B cell (primary cell): Measurements from ENCODE around the gene TMEM138. TPM values are rescaled to one million over a fixed set of nuclear protein-coding genes. Genes with fewer than 3 reads are reported as not detected.

Source experiments
- ATAC-seq: fragments of 200-7000 bp; cut with Tn5 transposase; one replicate; pipeline ENCODE4 v1.10.0; 2021; ENCODE audit warnings: low read depth, mild to moderate bottlenecking, moderate number of reproducible peaks, moderate library complexity
- CTCF ChIA-PET: fragments of 350-600 bp; sonication (Branson Sonifier 250); formaldehyde crosslinking; loops from one replicate; lab custom pipeline; 2021; ENCODE audit warnings: antibody characterized with exemption, inconsistent platforms; lab: Charles Lee
- POLR2A ChIA-PET: fragments of 350-600 bp; sonication (Branson Sonifier 250); formaldehyde crosslinking; loops from one replicate; lab custom pipeline; 2021; ENCODE audit warnings: antibody characterized with exemption; lab: Charles Lee
- DNase-seq: peaks from one replicate; pipeline ENCODE4 v3.0.0; 2013
- H2AFZ ChIP-seq: 2 replicates; pipeline ENCODE4 v1.6.1; 2012; ENCODE audit warnings: mild to moderate bottlenecking, low read depth, low read length; ENCODE audit not compliant: insufficient read depth, poor library complexity, severe bottlenecking
- H3K27ac ChIP-seq, 2 donors: 1 replicate in 1 of 2; 2 replicates in 1 of 2; pipeline ENCODE4 v1.5.1; 2012 to 2013; ENCODE audit warnings: low read length in 2 of 2, mild to moderate bottlenecking in 2 of 2, moderate library complexity in 1 of 2
- H3K27me3 ChIP-seq, 4 experiments: fragments of 200-600 bp in 1 of 4; sonication (generic) in 1 of 4; replicated peaks in 1 of 4; 1 replicate in 2 of 4; 2 replicates in 2 of 4; pipeline versions ENCODE4 v1.6.1 to v1.7.0; 2013 to 2016; ENCODE audit warnings: low read length in 3 of 4, mild to moderate bottlenecking in 2 of 4, mixed read lengths in 1 of 4, moderate library complexity in 1 of 4; ENCODE audit not compliant: insufficient read depth in 4 of 4, control insufficient read depth in 3 of 4; ENCODE audit errors: control extremely low read depth in 1 of 4
- H3K36me3 ChIP-seq, 2 experiments: replicated peaks in 1 of 2; 1 replicate in 1 of 2; 2 replicates in 1 of 2; pipeline versions ENCODE4 v1.6.1 to v1.7.1; 2013; ENCODE audit warnings: low read length in 1 of 2; ENCODE audit not compliant: insufficient read depth in 2 of 2, control insufficient read depth in 1 of 2; ENCODE audit errors: control extremely low read depth in 1 of 2, extremely low read depth in 1 of 2
- H3K4me1 ChIP-seq, 2 donors: fragments of 200-600 bp in 1 of 2; sonication (generic) in 1 of 2; 1 replicate in 1 of 2; 2 replicates in 1 of 2; pipeline versions ENCODE4 v1.5.1 to v1.6.1; 2013 to 2017; ENCODE audit warnings: low read length in 2 of 2; ENCODE audit not compliant: control insufficient read depth in 2 of 2, insufficient read depth in 2 of 2
- H3K4me2 ChIP-seq: replicated peaks from 2 replicates; pipeline ENCODE3; 2012; ENCODE audit warnings: mild to moderate bottlenecking, low read depth, low read length; ENCODE audit not compliant: poor library complexity, severe bottlenecking
- H3K4me3 ChIP-seq, 5 experiments: fragments of 200-600 bp in 1 of 5; sonication (generic) in 1 of 5; 1 replicate in 3 of 5; 2 replicates in 2 of 5; pipeline versions ENCODE4 v1.5.1 to v1.7.0; 2011 to 2016; ENCODE audit warnings: low read length in 4 of 5, mild to moderate bottlenecking in 4 of 5, low read depth in 2 of 5, control low read depth in 1 of 5, moderate library complexity in 1 of 5; ENCODE audit not compliant: insufficient read depth in 1 of 5; ENCODE audit errors: control extremely low read depth in 1 of 5, extremely low read depth in 1 of 5
- H3K79me2 ChIP-seq: fragments of 200-600 bp; sonication (generic); one replicate; pipeline ENCODE4 v1.6.0; 2016; ENCODE audit warnings: low read length; ENCODE audit not compliant: control insufficient read depth, insufficient read depth
- H3K9ac ChIP-seq: fragments of 200-600 bp; sonication (generic); 2 replicates; pipeline ENCODE4 v1.6.1; 2017; ENCODE audit warnings: mild to moderate bottlenecking, low read length, moderate library complexity
- H3K9me3 ChIP-seq, 3 donors: one replicate each; pipeline versions ENCODE4 v1.6.1 to v1.7.1; 2013; ENCODE audit warnings: low read length in 2 of 3; ENCODE audit not compliant: control insufficient read depth in 2 of 3, insufficient read depth in 1 of 3; ENCODE audit errors: control extremely low read depth in 1 of 3
- H4K20me1 ChIP-seq: 2 replicates; pipeline ENCODE4 v1.6.0; 2012; ENCODE audit warnings: mild to moderate bottlenecking, low read length; ENCODE audit not compliant: insufficient read depth, control insufficient read depth, poor library complexity, severe bottlenecking
- H3K27ac Mint-ChIP-seq: one replicate; pipeline ENCODE4 v1.8.0; 2021; ENCODE audit warnings: mixed read lengths
- H3K27me3 Mint-ChIP-seq: one replicate; pipeline ENCODE4 v1.8.0; 2021; ENCODE audit warnings: mixed read lengths
- H3K4me1 Mint-ChIP-seq: one replicate; pipeline ENCODE4 v1.8.0; 2021; ENCODE audit warnings: mixed read lengths
- H3K4me3 Mint-ChIP-seq: one replicate; pipeline ENCODE4 v1.8.0; 2021; ENCODE audit warnings: mixed read lengths
- H3K9me3 Mint-ChIP-seq: one replicate; pipeline ENCODE4 v1.8.0; 2022; ENCODE audit warnings: mixed read lengths; ENCODE audit not compliant: insufficient read depth
- CTCF ChIP-seq: fragments of 200-600 bp; IDR thresholded peaks from one replicate; pipeline ENCODE4 v1.8.0; 2022; ENCODE audit warnings: antibody characterized with exemption, mild to moderate bottlenecking
- EZH2 ChIP-seq: IDR thresholded peaks from 2 replicates; pipeline ENCODE4 v1.6.1; 2012; ENCODE audit warnings: borderline replicate concordance, low read depth, mild to moderate bottlenecking, moderate library complexity, low read length; ENCODE audit not compliant: insufficient read depth, poor library complexity, severe bottlenecking
- WGBS: methylation state at CpG from one replicate; pipeline ENCODE4 v1.1.5; 2013; ENCODE audit warnings: missing lambda C conversion rate; ENCODE audit not compliant: insufficient coverage; 5-methylcytosine and 5-hydroxymethylcytosine counted together
- intact Hi-C: fragments of 100-400 bp; cut with micrococcal nuclease; formaldehyde crosslinking; loops from one replicate; pipeline ENCODE4 v1.10.0; 2022
- polyA plus RNA-seq: library from polyadenylated mRNA; depleted of rRNA; stranded (reverse); fragments of >200 nt; gene quantifications from 2 replicates; pipeline ENCODE4 v1.2.3, GENCODE V29; 2012
- total RNA-seq, 2 donors: library from RNA; stranded (reverse); fragments of 120-200 nt in 1 of 2; gene quantifications; 1 replicate in 1 of 2; 2 replicates in 1 of 2; pipeline versions ENCODE4 v1.2.3 to v1.2.4, GENCODE V29; 2013 to 2022

The TMEM138 gene
- total and polyA plus RNA-seq, 2 donors (not counting 1 experiment from before 2014, with no cell fraction given), result 66.6 to 84.3 TPM

GRCh38 chr11:61327669-61328071, 34.5 kb upstream of the TMEM138 start:
- no peaks in the 10 kb centered on the region for H3K27me3 Mint-ChIP-seq
- H3K27ac Mint-ChIP-seq, result no peak overlapping the region
- peaks cover 35% of the 10 kb centered on the region for H3K4me1 Mint-ChIP-seq

GRCh38 chr11:61328351-61328750, 33.8 kb upstream of the TMEM138 start:
- no peaks in the 10 kb centered on the region for H3K9me3 ChIP-seq
- H4K20me1 ChIP-seq, result peaks cover 50% of the 10 kb centered on the region
- no peak overlapping the region for H3K4me2 ChIP-seq
- Mint-ChIP-seq H3K27ac (no peak overlapping the region), H3K9me3 (no peaks in the 10 kb centered on the region), H3K4me1 (peaks cover 42% of the 10 kb centered on the region), H3K4me3 (no peak overlapping the region), H3K27me3 (no peaks in the 10 kb centered on the region)
- no peak overlapping the region for H3K9ac ChIP-seq
- H3K27me3 ChIP-seq, result no peaks in the 10 kb centered on the region
- intact Hi-C loops, result no loop called here
- no peak overlapping the region for H3K27ac ChIP-seq
- 94% methylated on average over 9 of the region's 9 CpGs for WGBS
- DNase-seq (no peak), ATAC-seq (no peak)
- TF ChIP-seq EZH2 (no peak), CTCF (no peak)
- POLR2A ChIA-PET, result no interaction called here
- H3K4me3 ChIP-seq, result no peak overlapping the region
- CTCF ChIA-PET, result interaction anchor here (1.3 to 4.7 kb wide), 4 partner anchors 7 to 107 kb away, joined by 4 to 18 read pairs (median 10); no protein-coding TSS in a partner anchor
- H2AFZ ChIP-seq, result no peak overlapping the region
- H3K4me1 ChIP-seq, result peaks cover 16% of the 10 kb centered on the region in 2 donors
- H3K36me3 ChIP-seq, result peaks cover 20 to 56% of the 10 kb centered on the region in 2 experiments
- H3K79me2 ChIP-seq, result peaks cover 84% of the 10 kb centered on the region

More at GRCh38 chr11:61327669-61328071, 34.5 kb upstream of the TMEM138 start:
- H2AFZ ChIP-seq, result no peak overlapping the region
- H4K20me1 ChIP-seq, result peaks cover 49% of the 10 kb centered on the region
- ChIA-PET CTCF (interaction anchor here (0.8 to 4.7 kb wide), 6 partner anchors 8 to 108 kb away, joined by 3 to 18 read pairs (median 4); no protein-coding TSS in a partner anchor), POLR2A (no interaction called here)
- DNase-seq, result no peak
- H3K4me2 ChIP-seq, result no peak overlapping the region
- H3K27ac ChIP-seq, result no peak overlapping the region
- no peak overlapping the region for H3K4me3 Mint-ChIP-seq
- H3K27me3 ChIP-seq, result no peaks in the 10 kb centered on the region
- H3K9me3 Mint-ChIP-seq, result no peaks in the 10 kb centered on the region
- peaks cover 21 to 62% of the 10 kb centered on the region in 2 experiments for H3K36me3 ChIP-seq
- H3K79me2 ChIP-seq, result peaks cover 83% of the 10 kb centered on the region
- no peaks in the 10 kb centered on the region for H3K9me3 ChIP-seq
- peaks cover 14 to 15% of the 10 kb centered on the region in 2 donors for H3K4me1 ChIP-seq
- ATAC-seq, result no peak
- H3K4me3 ChIP-seq, result no peak overlapping the region
- TF ChIP-seq CTCF (no peak), EZH2 (no peak)
- H3K9ac ChIP-seq, result no peak overlapping the region
- intact Hi-C loops, result no loop called here
